ENCODE measurements around the gene DEXI.

GRCh38 chr16:10895053-10895946, 47.0 kb downstream of the DEXI start:
- TF ChIP-seq POLR2A (IDR thresholded peaks at IDR 0.05; ENCODE audit: low read depth, low read length): no peak
- no peak for TF ChIP-seq POLR2AphosphoS5 (IDR thresholded peaks at IDR 0.05; ENCODE audit: low read depth, low read length)

Data from GM12891 (cell line).